Measurements from ENCODE around the gene SDF4.

SDF4 gene

GRCh38 chr1:1239227-1239613 is 7.4 kb upstream of the SDF4 start:
- TF ChIP-seq CTCF (conservative IDR thresholded peaks at IDR 0.05; ENCODE audit: low read depth, low read length) = no peak
- Histone ChIP-seq H3K27ac (no peak overlapping the region), H3K36me3 (ENCODE audit: insufficient read depth) (no peaks in the 10 kb centered on the region), H3K79me2 (ENCODE audit: insufficient read depth, low read depth) (no peaks in the 10 kb centered on the region), H2AFZ (ENCODE audit: low read depth) (no peak overlapping the region), H3K27me3 (ENCODE audit: insufficient read depth, low read depth) (peaks cover 48% of the 10 kb centered on the region), H3K9ac (no peak overlapping the region), H4K20me1 (ENCODE audit: insufficient read depth) (no peaks in the 10 kb centered on the region), H3K4me2 (no peak overlapping the region), H3K4me3 (IDR thresholded peaks at IDR 0.05; ENCODE audit: insufficient read depth, low read depth, low read length) (no peak overlapping the region), H3K4me1 (ENCODE audit: low read depth, poor library complexity, severe bottlenecking) (peaks cover 13% of the 10 kb centered on the region)

DNA sequence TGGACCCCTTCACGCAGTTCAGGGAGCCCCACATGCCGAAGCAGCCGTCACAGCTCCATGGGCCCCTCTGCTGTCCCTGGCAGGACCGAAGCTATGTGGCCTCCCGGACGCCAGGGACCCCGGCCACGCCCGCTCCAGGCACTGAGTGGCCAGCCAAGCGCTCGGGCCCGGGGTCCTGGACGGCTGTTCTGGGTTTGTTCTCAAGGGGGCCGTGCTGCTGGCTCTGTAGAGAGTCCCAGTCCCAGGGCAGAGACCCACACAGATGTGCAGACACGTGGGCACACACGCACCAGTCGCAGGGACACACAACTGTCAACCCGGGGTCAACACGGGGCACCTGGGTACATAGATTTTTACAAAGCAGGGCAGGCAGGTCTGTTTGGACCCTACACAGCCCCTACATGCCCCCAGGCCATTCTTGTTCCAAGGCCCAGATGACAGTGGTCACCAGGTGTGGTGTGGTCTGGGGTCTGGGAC is 6.9 kb upstream of the SDF4 start:
- no peak overlapping the region for H3K4me2 ChIP-seq

DNA sequence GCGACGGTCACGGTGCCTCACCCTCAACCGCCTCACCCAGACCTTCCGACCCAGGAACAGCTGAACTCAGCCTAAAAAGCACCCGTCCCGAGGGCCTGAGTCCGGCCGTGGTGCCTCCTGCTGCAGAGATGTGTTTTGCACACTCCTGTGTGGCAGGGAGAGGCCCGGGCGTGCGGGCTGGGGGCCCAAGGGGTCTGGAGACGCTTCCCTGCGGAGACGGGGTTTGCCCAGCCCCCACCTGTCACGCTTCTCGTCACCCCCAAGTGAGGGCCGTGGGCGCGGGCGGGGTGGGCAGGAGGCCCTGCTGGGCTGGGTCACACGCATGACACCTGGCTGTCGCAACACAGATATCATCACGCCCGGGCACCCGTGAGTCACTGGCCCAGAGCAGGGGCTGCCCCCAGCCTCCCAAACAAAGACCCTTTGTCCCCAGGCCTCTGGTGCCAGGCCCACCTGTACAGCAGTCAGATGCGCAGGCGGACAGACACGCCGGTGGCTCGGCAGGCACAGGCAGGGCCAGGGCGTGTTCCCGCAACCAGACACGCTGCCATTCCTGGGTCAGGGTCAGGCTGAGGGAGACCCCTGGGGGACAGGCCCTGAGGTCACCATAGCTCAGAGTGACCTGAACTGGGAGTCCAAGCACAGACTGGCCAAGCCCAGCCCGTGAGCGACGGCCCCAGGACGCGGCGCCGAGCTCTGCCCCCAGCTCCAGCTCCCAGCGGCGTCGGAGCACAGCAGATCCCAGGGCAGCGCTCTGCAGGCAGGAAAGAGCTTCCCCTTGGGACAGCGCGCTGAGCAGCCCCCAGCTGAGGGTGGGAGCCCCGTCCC is 6.3 kb upstream of the SDF4 start:
- no peak overlapping the region for H2AFZ ChIP-seq (ENCODE audit: low read depth)

More for the DNA sequence above, 6.9 kb upstream of the SDF4 start:
- H2AFZ ChIP-seq (ENCODE audit: low read depth) = no peak overlapping the region
- TF ChIP-seq CTCF (conservative IDR thresholded peaks at IDR 0.05; ENCODE audit: low read depth, low read length) = no peak
- peaks cover 44% of the 10 kb centered on the region for H3K27me3 ChIP-seq (ENCODE audit: insufficient read depth, low read depth)
- no peaks in the 10 kb centered on the region for H3K36me3 ChIP-seq (ENCODE audit: insufficient read depth)
- H3K9ac ChIP-seq = no peak overlapping the region
- no peaks in the 10 kb centered on the region for H4K20me1 ChIP-seq (ENCODE audit: insufficient read depth)
- H3K4me3 ChIP-seq (IDR thresholded peaks at IDR 0.05; ENCODE audit: insufficient read depth, low read depth, low read length) = no peak overlapping the region
- no peaks in the 10 kb centered on the region; the same call in 1 of the 2 replicates for H3K79me2 ChIP-seq (ENCODE audit: insufficient read depth, low read depth)
- peaks cover 13% of the 10 kb centered on the region for H3K4me1 ChIP-seq (ENCODE audit: low read depth, poor library complexity, severe bottlenecking)
- H3K27ac ChIP-seq = no peak overlapping the region

More for the DNA sequence above, 6.3 kb upstream of the SDF4 start:
- H3K4me1 ChIP-seq (ENCODE audit: low read depth, poor library complexity, severe bottlenecking) = peaks cover 13% of the 10 kb centered on the region
- no peak overlapping the region for H3K4me2 ChIP-seq
- no peak overlapping the region for H3K9ac ChIP-seq
- H3K4me3 ChIP-seq (IDR thresholded peaks at IDR 0.05; ENCODE audit: insufficient read depth, low read depth, low read length) = no peak overlapping the region
- H3K36me3 ChIP-seq (ENCODE audit: insufficient read depth) = no peaks in the 10 kb centered on the region
- H3K79me2 ChIP-seq (ENCODE audit: insufficient read depth, low read depth) = peaks cover 5% of the 10 kb centered on the region; the same call in 1 of the 2 replicates
- H4K20me1 ChIP-seq (ENCODE audit: insufficient read depth) = no peaks in the 10 kb centered on the region
- no peak for TF ChIP-seq CTCF (conservative IDR thresholded peaks at IDR 0.05; ENCODE audit: low read depth, low read length)
- H3K27ac ChIP-seq = no peak overlapping the region
- peaks cover 38% of the 10 kb centered on the region for H3K27me3 ChIP-seq (ENCODE audit: insufficient read depth, low read depth)
